SK-N-SH (cell line): ENCODE measurements around the gene TSPAN3. TPM values are rescaled to one million over a fixed set of nuclear protein-coding genes. Genes with fewer than 3 reads are reported as not detected.

Experiments
- CTCF ChIA-PET: fragments of 300-600, 350-600 bp; formaldehyde crosslinking; extraction: SDS; loops from one replicate; lab custom pipeline; 2021; lab: Yijun Ruan, JAX
- POLR2A ChIA-PET: fragments of 350-600 bp; sonication (Branson Sonifier 250); formaldehyde crosslinking; extraction: SDS; loops from one replicate; lab custom pipeline; 2020; ENCODE audit warnings: antibody characterized with exemption, inconsistent platforms; lab: Yijun Ruan, JAX
- DNase-seq: peaks from one replicate; pipeline ENCODE4 v3.0.0; 2012
- H2AFZ ChIP-seq: fragments of 200-600 bp; sonication (generic); 2 replicates; pipeline ENCODE4 v1.8.1; 2016; ENCODE audit warnings: antibody characterized with exemption, mild to moderate bottlenecking, low read depth
- H3F3A ChIP-seq: fragments of 200-600 bp; sonication (generic); replicated peaks from 2 replicates; pipeline ENCODE3; 2016; ENCODE audit warnings: antibody characterized with exemption, mild to moderate bottlenecking; ENCODE audit not compliant: insufficient read depth
- H3K27ac ChIP-seq, 2 experiments: fragments of 200-500 bp in 1 of 2; fragments of 200-600 bp in 1 of 2; sonication (Bioruptor generic) in 1 of 2; sonication (generic), shearing (Covaris generic) in 1 of 2; 2 replicates each; pipeline versions ENCODE4 v1.5.1 to v1.6.1; 2014 to 2016; ENCODE audit warnings: low read depth in 2 of 2, inconsistent platforms in 1 of 2, low read length in 1 of 2, mild to moderate bottlenecking in 1 of 2, mixed read lengths in 1 of 2
- H3K27me3 ChIP-seq: fragments of 200-600 bp; sonication (generic), shearing (Covaris generic); 2 replicates; pipeline ENCODE4 v1.6.1; 2016; ENCODE audit warnings: mixed run types; ENCODE audit not compliant: insufficient read depth
- H3K36me3 ChIP-seq, 2 experiments: fragments of 200-500 bp in 1 of 2; fragments of 200-600 bp in 1 of 2; sonication (Bioruptor generic) in 1 of 2; sonication (generic) in 1 of 2; replicated peaks in 1 of 2; 2 replicates each; pipeline versions ENCODE3 to v1.5.1; 2014 to 2016; ENCODE audit warnings: low read length in 1 of 2, mild to moderate bottlenecking in 1 of 2; ENCODE audit not compliant: insufficient read depth in 2 of 2, control insufficient read depth in 1 of 2
- H3K4me1 ChIP-seq, 2 experiments: fragments of 200-500 bp in 1 of 2; fragments of 200-600 bp in 1 of 2; sonication (Bioruptor generic) in 1 of 2; sonication (generic), shearing (Covaris generic) in 1 of 2; 2 replicates each; pipeline versions ENCODE4 v1.5.1 to v1.6.1; 2014 to 2016; ENCODE audit warnings: low read depth in 1 of 2, low read length in 1 of 2, mixed run types in 1 of 2; ENCODE audit not compliant: insufficient read depth in 2 of 2, control insufficient read depth in 1 of 2
- H3K4me2 ChIP-seq: fragments of 200-600 bp; sonication (generic), shearing (Covaris generic); 2 replicates; pipeline ENCODE4 v1.6.1; 2017; ENCODE audit warnings: mixed run types
- H3K4me3 ChIP-seq, 2 experiments: fragments of 200-500 bp in 1 of 2; fragments of 200-600 bp in 1 of 2; sonication (Bioruptor generic) in 1 of 2; sonication (generic), shearing (Covaris generic) in 1 of 2; 2 replicates each; pipeline versions ENCODE4 v1.5.1 to v1.8.1; 2014 to 2016; ENCODE audit warnings: low read depth in 2 of 2, inconsistent platforms in 1 of 2, low read length in 1 of 2, mild to moderate bottlenecking in 1 of 2, mixed read lengths in 1 of 2, moderate library complexity in 1 of 2
- H3K79me2 ChIP-seq: fragments of 200-600 bp; sonication (generic); 2 replicates; pipeline ENCODE4 v1.8.1; 2017; ENCODE audit warnings: mild to moderate bottlenecking; ENCODE audit not compliant: insufficient read depth
- H3K9ac ChIP-seq: fragments of 200-600 bp; sonication (generic); 2 replicates; pipeline ENCODE4 v1.6.1; 2017; ENCODE audit warnings: mixed run types
- H3K9me2 ChIP-seq: fragments of 200-600 bp; sonication (generic); 2 replicates; pipeline ENCODE4 v1.6.1; 2017; ENCODE audit warnings: mixed run types
- H3K9me3 ChIP-seq: fragments of 200-600 bp; sonication (generic); 2 replicates; pipeline ENCODE4 v1.6.1; 2017; ENCODE audit warnings: mixed run types, mild to moderate bottlenecking, moderate library complexity
- H4K20me1 ChIP-seq: fragments of 200-600 bp; sonication (generic); 2 replicates; pipeline ENCODE4 v1.6.1; 2017; ENCODE audit warnings: mild to moderate bottlenecking, mixed run types; ENCODE audit not compliant: insufficient read depth
- CHD2 ChIP-seq: fragments of 150-350 bp; IDR thresholded peaks from 2 replicates; pipeline ENCODE4 v1.6.1; 2018; ENCODE audit warnings: low read length; ENCODE audit not compliant: partially characterized antibody
- ELF1 ChIP-seq: IDR thresholded peaks from 2 replicates; pipeline ENCODE4 v1.4.0; 2012
- EP300 ChIP-seq, 2 experiments: IDR thresholded peaks; 2 replicates each; pipeline versions ENCODE4 v1.4.0 to v1.6.1; 2012; ENCODE audit warnings: borderline replicate concordance in 1 of 2, low read depth in 1 of 2, low read length in 1 of 2
- EZH2phosphoT487 ChIP-seq: fragments of 200-600 bp; sonication (generic); IDR thresholded peaks from 2 replicates; pipeline ENCODE4 v1.6.1; 2017; ENCODE audit warnings: low read depth, mixed run types, mild to moderate bottlenecking, antibody characterized with exemption, moderate library complexity, borderline replicate concordance
- FOSL2 ChIP-seq: IDR thresholded peaks from 2 replicates; pipeline ENCODE4 v1.4.0; 2012; ENCODE audit warnings: low read depth, mild to moderate bottlenecking, moderate library complexity, borderline replicate concordance
- FOXJ3 ChIP-seq: sonication (generic); formaldehyde crosslinking; IDR thresholded peaks from 2 replicates; pipeline ENCODE4 v1.5.1; 2020; ENCODE audit warnings: mild to moderate bottlenecking, missing genetic modification reagents
- FOXM1 ChIP-seq: IDR thresholded peaks from 2 replicates; pipeline ENCODE4 v1.4.0; 2012; ENCODE audit warnings: low read depth, mild to moderate bottlenecking
- GATA2 ChIP-seq: sonication (generic); formaldehyde crosslinking; IDR thresholded peaks from 2 replicates; pipeline ENCODE4 v1.5.0; 2020; ENCODE audit warnings: mild to moderate bottlenecking, missing genetic modification reagents
- MAX ChIP-seq: IDR thresholded peaks from 2 replicates; pipeline ENCODE4 v1.4.0; 2012; ENCODE audit warnings: low read depth
- MEF2A ChIP-seq: IDR thresholded peaks from 2 replicates; pipeline ENCODE4 v1.4.0; 2012; ENCODE audit warnings: low read depth, borderline replicate concordance
- MXI1 ChIP-seq: IDR thresholded peaks from 2 replicates; pipeline ENCODE4 v1.6.1; 2012; ENCODE audit warnings: mild to moderate bottlenecking, low read depth, low read length, improper control_type of control experiment
- NRF1 ChIP-seq: IDR thresholded peaks from 2 replicates; pipeline ENCODE4 v1.6.1; 2012; ENCODE audit warnings: low read depth, mild to moderate bottlenecking, low read length
- POLR2AphosphoS5 ChIP-seq: IDR thresholded peaks from 2 replicates; pipeline ENCODE4 v1.6.1; 2012; ENCODE audit warnings: low read depth, low read length
- RCOR1 ChIP-seq: fragments of 150-350 bp; IDR thresholded peaks from 2 replicates; pipeline ENCODE4 v1.6.1; 2017; ENCODE audit warnings: antibody characterized with exemption, low read length
- RFX5 ChIP-seq: IDR thresholded peaks from 2 replicates; pipeline ENCODE4 v1.6.1; 2012; ENCODE audit warnings: mild to moderate bottlenecking, improper control_type of control experiment, low read length
- SIN3A ChIP-seq: IDR thresholded peaks from 2 replicates; pipeline ENCODE4 v1.6.1; 2012; ENCODE audit warnings: low read depth, mild to moderate bottlenecking, low read length, moderate library complexity, borderline replicate concordance
- SMC3 ChIP-seq: IDR thresholded peaks from 2 replicates; pipeline ENCODE4 v1.6.1; 2012; ENCODE audit warnings: low read depth, low read length, improper control_type of control experiment
- TCF12 ChIP-seq: IDR thresholded peaks from 2 replicates; pipeline ENCODE4 v1.4.0; 2012
- YY1 ChIP-seq: IDR thresholded peaks from 2 replicates; pipeline ENCODE4 v1.4.0; 2012; ENCODE audit warnings: low read depth, mild to moderate bottlenecking
- WGBS: methylation state at CpG from one replicate; pipeline ENCODE4 v1.1.6; 2017; ENCODE audit warnings: low lambda C conversion rate; 5-methylcytosine and 5-hydroxymethylcytosine counted together
- polyA plus RNA-seq, 3 experiments: library from polyadenylated mRNA; depleted of rRNA; stranded (reverse); fragments of >200 nt; gene quantifications; 2 replicates each; pipeline ENCODE4 v1.2.3, GENCODE V29; 2012
- TF ChIP-seq, protein P1 (sequence below): fragments of 200-600 bp; sonication (generic); IDR thresholded peaks from 2 replicates; pipeline ENCODE4 v1.6.1; 2017; ENCODE audit warnings: antibody characterized with exemption, mild to moderate bottlenecking, moderate library complexity
- TF ChIP-seq, protein P2 (sequence below): IDR thresholded peaks from 2 replicates; pipeline ENCODE4 v1.4.0; 2012; ENCODE audit warnings: low read depth, borderline replicate concordance

TSPAN3 gene
- polyA plus RNA-seq, 1 of the 3 experiments (the other 2 are of a cell fraction) = 409 TPM

- Histone ChIP-seq H3K4me1 (peaks cover 1 to 10% of the 10 kb centered on the region in 2 experiments; a peak in 3 of 4 replicates), H3K9me2 (no peaks in the 10 kb centered on the region), H3K9ac (no peak overlapping the region), H3K4me3 (no peak overlapping the region), H3K27me3 (no peaks in the 10 kb centered on the region), H3K27ac (no peak overlapping the region), H3K36me3 (no peaks in the 10 kb centered on the region), H2AFZ (no peak overlapping the region), H4K20me1 (no peaks in the 10 kb centered on the region), H3F3A (no peaks in the 10 kb centered on the region), H3K9me3 (no peaks in the 10 kb centered on the region), H3K4me2 (no peak overlapping the region), H3K79me2 (no peaks in the 10 kb centered on the region)
- ChIA-PET CTCF (interaction anchor here (0.6 to 4.2 kb wide), 16 partner anchors 9 to 797 kb away, joined by 3 to 46 read pairs (median 6); partner anchors contain the start of genes LINGO1 and SCAPER), POLR2A (no interaction called here)
- no peak for TF ChIP-seq MXI1
- TF ChIP-seq MEF2A = no peak
- TF ChIP-seq FOXM1 = no peak
- TF ChIP-seq TCF12 = no peak
- TF ChIP-seq MAX = no peak
- no peak for TF ChIP-seq POLR2AphosphoS5
- TF ChIP-seq RFX5 = no peak
- TF ChIP-seq, protein P1, sequence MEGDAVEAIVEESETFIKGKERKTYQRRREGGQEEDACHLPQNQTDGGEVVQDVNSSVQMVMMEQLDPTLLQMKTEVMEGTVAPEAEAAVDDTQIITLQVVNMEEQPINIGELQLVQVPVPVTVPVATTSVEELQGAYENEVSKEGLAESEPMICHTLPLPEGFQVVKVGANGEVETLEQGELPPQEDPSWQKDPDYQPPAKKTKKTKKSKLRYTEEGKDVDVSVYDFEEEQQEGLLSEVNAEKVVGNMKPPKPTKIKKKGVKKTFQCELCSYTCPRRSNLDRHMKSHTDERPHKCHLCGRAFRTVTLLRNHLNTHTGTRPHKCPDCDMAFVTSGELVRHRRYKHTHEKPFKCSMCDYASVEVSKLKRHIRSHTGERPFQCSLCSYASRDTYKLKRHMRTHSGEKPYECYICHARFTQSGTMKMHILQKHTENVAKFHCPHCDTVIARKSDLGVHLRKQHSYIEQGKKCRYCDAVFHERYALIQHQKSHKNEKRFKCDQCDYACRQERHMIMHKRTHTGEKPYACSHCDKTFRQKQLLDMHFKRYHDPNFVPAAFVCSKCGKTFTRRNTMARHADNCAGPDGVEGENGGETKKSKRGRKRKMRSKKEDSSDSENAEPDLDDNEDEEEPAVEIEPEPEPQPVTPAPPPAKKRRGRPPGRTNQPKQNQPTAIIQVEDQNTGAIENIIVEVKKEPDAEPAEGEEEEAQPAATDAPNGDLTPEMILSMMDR = no peak
- TF ChIP-seq SMC3 = no peak
- TF ChIP-seq YY1 = no peak
- DNase-seq = no peak
- 48% methylated on average over 19 of the region's 20 CpGs for WGBS
Measured at GRCh38 chr15:77023576-77024272, 47.2 kb downstream of the TSPAN3 start.

DNA sequence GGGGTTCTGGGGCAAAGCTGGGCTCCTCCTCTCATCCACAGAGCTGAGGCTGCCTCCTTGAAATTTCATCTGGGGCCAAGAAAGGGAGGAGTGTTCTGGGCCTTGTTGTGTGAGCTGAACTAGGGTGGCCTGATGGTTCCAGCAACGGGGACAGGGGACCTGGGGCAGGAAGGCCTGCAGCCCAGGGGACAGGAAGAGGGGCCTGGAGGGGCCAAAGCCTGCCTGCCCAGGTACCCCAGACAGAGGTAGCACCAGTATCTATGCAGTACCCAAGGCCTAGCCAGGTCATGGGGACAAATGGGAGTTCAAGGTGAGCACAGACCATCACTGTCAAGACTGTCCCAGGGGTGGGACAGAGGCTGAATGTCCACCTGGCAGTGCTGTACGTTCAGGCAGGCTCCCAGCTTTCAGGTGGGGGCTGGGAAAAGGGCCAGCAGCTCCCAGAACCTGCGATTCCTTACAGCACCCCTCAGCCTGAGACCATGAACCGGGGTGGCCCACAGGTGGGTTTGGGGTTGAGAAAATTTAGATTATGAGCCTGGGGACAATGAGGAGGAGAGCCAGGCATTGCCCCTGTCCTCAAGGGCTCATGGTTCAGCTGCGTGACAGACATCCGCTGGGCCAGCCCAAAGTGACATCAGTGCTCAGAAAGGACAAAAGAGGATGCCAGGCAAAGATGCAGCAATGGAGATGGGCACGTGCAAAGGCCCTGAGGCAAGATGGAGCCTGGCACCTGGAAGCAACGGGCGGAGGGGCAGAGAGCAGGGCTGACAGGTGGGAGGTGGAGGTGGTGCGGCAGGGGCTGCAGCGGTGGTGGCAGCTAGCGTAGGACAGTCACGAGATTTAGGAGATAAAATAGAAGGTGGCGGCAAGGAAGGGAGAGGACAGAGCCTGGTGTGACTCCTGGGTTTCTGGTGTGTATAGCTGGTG, 48.0 kb downstream of the TSPAN3 start:
- DNase-seq = no peak
- no peaks in the 10 kb centered on the region for H3K9me2 ChIP-seq
- H3K9ac ChIP-seq = no peak overlapping the region
- no peaks in the 10 kb centered on the region for H3K36me3 ChIP-seq
- H3K9me3 ChIP-seq = no peaks in the 10 kb centered on the region
- H2AFZ ChIP-seq = no peak overlapping the region
- H3K79me2 ChIP-seq = no peaks in the 10 kb centered on the region
- H3K4me1 ChIP-seq = peaks cover 8 to 10% of the 10 kb centered on the region in 2 experiments; a peak in 3 of 4 replicates
- no peak overlapping the region for H3K27ac ChIP-seq
- no peak overlapping the region for H3K4me3 ChIP-seq
- no peaks in the 10 kb centered on the region for H3K27me3 ChIP-seq
- CTCF ChIA-PET = interaction anchor here (0.6 to 4.2 kb wide), 18 partner anchors 9 to 798 kb away, joined by 3 to 46 read pairs (median 5); partner anchors contain the start of genes LINGO1 and SCAPER
- H3K4me2 ChIP-seq = no peak overlapping the region
- H4K20me1 ChIP-seq = no peaks in the 10 kb centered on the region
- 91% methylated on average over 14 of the region's 14 CpGs for WGBS
- POLR2A ChIA-PET = no interaction called here
- no peaks in the 10 kb centered on the region for H3F3A ChIP-seq
- TF ChIP-seq EP300 (IDR thresholded peaks at IDR 0.05; ENCODE audit: borderline replicate concordance in 1 of 2, low read depth in 1 of 2, low read length in 1 of 2) = no peak
- TF ChIP-seq SMC3 = no peak
- TF ChIP-seq RCOR1 = no peak
- TF ChIP-seq GATA2 (CRISPR knock-in tag) = no peak
- TF ChIP-seq FOXJ3 (CRISPR knock-in tag) = no peak
- TF ChIP-seq EZH2phosphoT487 = no peak
- no peak for TF ChIP-seq NRF1
- no peak for TF ChIP-seq SIN3A
- TF ChIP-seq ELF1 = no peak
- no peak for TF ChIP-seq CHD2
- TF ChIP-seq, protein P1 = no peak
- TF ChIP-seq FOXM1 = no peak
- TF ChIP-seq FOSL2 = no peak
- TF ChIP-seq, protein P2, sequence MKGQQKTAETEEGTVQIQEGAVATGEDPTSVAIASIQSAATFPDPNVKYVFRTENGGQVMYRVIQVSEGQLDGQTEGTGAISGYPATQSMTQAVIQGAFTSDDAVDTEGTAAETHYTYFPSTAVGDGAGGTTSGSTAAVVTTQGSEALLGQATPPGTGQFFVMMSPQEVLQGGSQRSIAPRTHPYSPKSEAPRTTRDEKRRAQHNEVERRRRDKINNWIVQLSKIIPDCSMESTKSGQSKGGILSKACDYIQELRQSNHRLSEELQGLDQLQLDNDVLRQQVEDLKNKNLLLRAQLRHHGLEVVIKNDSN = no peak
